ENCODE data around the gene CR1L.
"Not testable (repeated sequence)": the region's sequence is repeated elsewhere in the genome, so short reads cannot be mapped to it uniquely, and the experiment has no call there.

Gene CR1L

DNA sequence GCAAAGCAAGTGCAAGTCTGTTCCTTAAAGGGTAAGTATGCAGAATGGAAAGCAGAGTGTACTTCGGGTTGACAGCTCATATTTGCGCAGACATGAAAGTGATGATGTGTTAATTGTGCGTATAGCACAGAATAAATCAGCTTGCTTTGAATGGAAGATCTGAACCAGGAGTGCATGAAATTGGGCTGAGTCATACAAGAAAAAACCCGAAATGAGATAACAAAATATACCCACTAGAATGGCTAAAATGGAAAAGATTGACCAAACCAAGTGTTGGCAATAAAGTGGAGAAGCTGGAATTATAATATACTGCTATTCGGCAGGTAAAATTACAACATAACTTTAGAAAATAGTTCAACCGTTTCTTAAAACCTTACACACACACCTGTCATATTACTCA is 28.5 kb downstream of the CR1L start:
- H3K4me3 ChIP-seq (ENCODE audit: low read depth, low read length): no peak overlapping the region
- DNase-seq (ENCODE audit: low read depth): no peak
- TF ChIP-seq, protein P1, sequence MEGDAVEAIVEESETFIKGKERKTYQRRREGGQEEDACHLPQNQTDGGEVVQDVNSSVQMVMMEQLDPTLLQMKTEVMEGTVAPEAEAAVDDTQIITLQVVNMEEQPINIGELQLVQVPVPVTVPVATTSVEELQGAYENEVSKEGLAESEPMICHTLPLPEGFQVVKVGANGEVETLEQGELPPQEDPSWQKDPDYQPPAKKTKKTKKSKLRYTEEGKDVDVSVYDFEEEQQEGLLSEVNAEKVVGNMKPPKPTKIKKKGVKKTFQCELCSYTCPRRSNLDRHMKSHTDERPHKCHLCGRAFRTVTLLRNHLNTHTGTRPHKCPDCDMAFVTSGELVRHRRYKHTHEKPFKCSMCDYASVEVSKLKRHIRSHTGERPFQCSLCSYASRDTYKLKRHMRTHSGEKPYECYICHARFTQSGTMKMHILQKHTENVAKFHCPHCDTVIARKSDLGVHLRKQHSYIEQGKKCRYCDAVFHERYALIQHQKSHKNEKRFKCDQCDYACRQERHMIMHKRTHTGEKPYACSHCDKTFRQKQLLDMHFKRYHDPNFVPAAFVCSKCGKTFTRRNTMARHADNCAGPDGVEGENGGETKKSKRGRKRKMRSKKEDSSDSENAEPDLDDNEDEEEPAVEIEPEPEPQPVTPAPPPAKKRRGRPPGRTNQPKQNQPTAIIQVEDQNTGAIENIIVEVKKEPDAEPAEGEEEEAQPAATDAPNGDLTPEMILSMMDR (IDR thresholded peaks at IDR 0.05; ENCODE audit: low read depth, low read length, missing control alignments): no peak

DNA sequence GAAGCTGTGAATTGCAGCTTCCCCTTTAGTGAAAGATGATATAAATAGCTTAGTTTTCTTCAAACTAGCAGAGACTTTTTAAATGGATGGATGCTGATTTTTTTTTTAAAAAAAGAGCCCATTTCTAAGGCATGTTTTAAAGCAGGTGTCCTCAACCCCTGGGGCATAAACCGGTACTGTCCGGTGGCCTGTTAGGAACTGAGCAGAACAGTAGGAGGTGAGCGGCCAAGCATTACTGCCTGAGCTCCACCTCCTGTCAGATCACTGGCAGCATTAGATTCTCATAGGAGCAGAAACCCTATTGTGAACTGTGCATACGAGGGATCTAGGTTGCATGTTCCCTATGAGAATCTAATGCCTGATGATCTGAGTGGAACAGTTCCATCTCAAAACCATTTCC is 31.2 kb downstream of the CR1L start:
- TF ChIP-seq, protein P1 (IDR thresholded peaks at IDR 0.05; ENCODE audit: low read depth, low read length, missing control alignments): no peak
- no peak for DNase-seq (ENCODE audit: low read depth)
- H3K4me3 ChIP-seq (ENCODE audit: low read depth, low read length): no peak overlapping the region

DNA sequence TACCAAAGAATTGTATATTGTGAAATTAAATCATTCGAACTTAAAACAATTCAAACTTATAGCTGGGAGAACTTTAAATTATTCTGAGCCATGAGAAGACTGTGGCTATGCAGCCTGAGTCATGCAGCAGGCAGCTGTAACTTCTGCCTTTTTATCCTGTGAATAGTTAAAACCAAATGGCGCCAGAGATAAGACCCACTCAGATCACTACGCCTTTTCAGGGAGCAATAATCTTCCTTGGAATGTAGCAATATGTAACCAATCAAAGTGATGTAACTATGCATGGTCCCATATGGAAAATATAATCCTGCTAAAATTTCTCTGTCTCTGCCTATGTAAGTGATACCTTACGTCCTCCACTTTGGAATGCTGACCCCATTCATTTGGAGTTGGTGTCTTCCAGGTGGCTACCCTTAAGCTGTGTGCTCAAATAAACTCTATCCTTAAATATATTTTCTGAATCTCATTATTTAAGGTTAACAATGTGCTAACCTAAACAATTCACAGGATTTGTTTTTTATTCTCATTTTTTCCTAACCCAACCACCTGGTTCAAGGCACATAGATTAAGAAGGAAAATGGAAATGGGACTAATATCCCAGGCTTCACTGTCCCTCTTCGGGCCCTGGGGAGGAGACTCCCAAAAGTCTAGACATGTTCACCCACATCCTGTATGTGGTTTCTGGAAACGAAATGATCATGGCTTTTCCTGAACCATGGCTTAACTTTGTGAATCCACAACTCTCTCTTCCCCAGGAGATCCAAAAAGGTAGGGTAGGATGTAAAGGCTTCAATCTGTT is 35.9 kb downstream of the CR1L start:
- DNase-seq (ENCODE audit: low read depth); H3K4me3 ChIP-seq (ENCODE audit: low read depth, low read length): not testable (repeated sequence)

GRCh38 chr1:207682872-207683434 is 38.0 kb downstream of the CR1L start:
- H3K4me3 ChIP-seq (ENCODE audit: low read depth, low read length); DNase-seq (ENCODE audit: low read depth): not testable (repeated sequence)

- not testable (repeated sequence) for H3K4me3 ChIP-seq (ENCODE audit: low read depth, low read length); DNase-seq (ENCODE audit: low read depth)
Measured at GRCh38 chr1:207690551-207690950, 45.6 kb downstream of the CR1L start.

DNA sequence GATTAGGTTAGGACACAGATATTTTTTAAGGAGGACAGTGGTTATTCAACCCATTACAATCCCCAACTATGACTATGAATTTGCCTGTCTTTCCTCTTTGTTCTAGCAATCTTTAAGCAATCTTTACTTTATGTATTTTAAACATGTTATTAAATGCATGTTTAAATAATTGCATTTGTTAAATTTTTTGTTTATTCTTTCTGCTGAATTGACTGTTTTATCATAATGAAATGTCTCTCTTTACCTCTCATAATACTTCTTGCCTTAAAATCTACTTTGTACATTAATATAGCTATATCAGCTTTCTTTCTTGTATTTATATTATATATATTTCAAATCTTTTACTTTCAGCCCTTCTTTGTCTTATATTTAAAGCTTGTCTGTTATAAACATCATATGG is 46.1 kb downstream of the CR1L start:
- no peak for DNase-seq (ENCODE audit: low read depth)
- TF ChIP-seq, protein P1 (IDR thresholded peaks at IDR 0.05; ENCODE audit: low read depth, low read length, missing control alignments): no peak
- no peak overlapping the region for H3K4me3 ChIP-seq (ENCODE audit: low read depth, low read length)

DNA sequence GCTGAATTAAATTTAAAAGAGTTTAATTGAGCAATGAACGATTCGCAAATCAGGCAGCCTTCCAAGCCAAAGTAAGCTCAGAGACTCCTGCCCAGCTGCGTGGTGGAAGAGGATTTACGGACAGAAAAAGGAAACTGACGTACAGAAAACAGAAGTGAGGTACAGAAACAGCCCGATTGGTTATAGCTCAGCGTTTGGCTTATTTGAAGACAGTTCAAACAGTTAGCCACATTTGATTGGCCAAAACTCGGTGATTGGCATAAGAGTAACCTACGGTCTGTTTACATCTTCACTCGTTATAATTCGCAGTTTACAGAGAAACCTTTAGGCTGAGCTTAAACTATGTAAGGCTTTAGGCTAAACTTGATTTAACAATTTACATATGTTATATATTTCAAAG is 46.9 kb downstream of the CR1L start:
- H3K4me3 ChIP-seq (ENCODE audit: low read depth, low read length): no peak overlapping the region
- TF ChIP-seq, protein P1 (IDR thresholded peaks at IDR 0.05; ENCODE audit: low read depth, low read length, missing control alignments): no peak
- no peak for DNase-seq (ENCODE audit: low read depth)

DNA sequence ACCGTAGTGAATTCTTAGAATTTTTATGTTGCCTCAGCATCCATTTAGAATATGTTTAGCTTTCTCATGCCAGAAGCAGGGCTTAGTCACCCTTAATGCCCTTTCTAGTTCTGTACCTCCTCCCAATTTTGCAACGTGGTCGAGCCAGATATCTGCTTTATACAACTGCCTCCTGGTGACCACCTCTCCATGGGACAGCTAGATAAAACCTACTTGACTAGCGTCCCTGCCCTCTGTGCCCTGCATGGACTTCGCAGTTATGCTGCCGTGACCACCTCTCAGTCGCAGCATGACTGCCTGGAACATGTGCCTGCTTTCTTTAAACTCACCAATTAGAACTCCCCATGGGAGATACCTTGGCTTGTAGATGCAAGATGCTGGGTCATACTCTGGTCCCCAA is 47.4 kb downstream of the CR1L start:
- not testable (repeated sequence) for DNase-seq (ENCODE audit: low read depth)

DNA sequence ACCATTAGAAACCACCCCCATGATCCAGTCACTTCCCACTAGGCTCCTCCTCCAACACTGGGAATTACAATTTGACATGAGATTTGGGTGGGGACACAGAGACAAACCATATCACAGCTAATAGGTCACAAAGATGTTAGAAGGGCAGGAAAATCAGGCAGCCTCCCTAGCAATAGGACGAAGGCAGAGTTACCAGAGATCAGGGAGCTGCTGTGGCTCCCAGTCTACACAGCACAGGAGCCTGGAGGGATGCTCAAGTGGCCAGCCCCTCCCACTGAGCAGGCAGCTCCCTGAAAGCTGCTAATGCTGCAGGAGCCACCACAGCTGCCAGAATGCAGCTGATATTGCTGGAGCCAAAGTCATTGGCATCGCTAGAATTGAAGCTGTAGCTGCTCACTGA is 51.0 kb downstream of the CR1L start:
- no peak for DNase-seq (ENCODE audit: low read depth)

More for the DNA sequence above, 47.4 kb downstream of the CR1L start:
- not testable (repeated sequence) for H3K4me3 ChIP-seq (ENCODE audit: low read depth, low read length)

More for the DNA sequence above, 51.0 kb downstream of the CR1L start:
- H3K4me3 ChIP-seq (ENCODE audit: low read depth, low read length): no peak overlapping the region
- TF ChIP-seq, protein P1 (IDR thresholded peaks at IDR 0.05; ENCODE audit: low read depth, low read length, missing control alignments): no peak
